Neural crest cell (in vitro differentiated cells): ENCODE results near the gene SPN. TPM values are rescaled to one million over a fixed set of nuclear protein-coding genes. Genes with fewer than 3 reads are reported as not detected.
"Not testable (repeated sequence)": the region's sequence is repeated elsewhere in the genome, so short reads cannot be mapped to it uniquely, and the experiment has no call there.

Experiments
- DNase-seq: peaks from one replicate; pipeline ENCODE4 v3.0.0; 2021; ENCODE audit warnings: low read depth, mixed read lengths, low spot score
- H3K27ac Mint-ChIP-seq: one replicate; pipeline ENCODE4 v1.8.0; 2021; ENCODE audit warnings: mild to moderate bottlenecking, mixed read lengths; ENCODE audit not compliant: unreplicated experiment
- H3K27me3 Mint-ChIP-seq: 2 replicates; pipeline ENCODE4 v1.8.0; 2021; ENCODE audit warnings: low read depth, mild to moderate bottlenecking, mixed read lengths
- H3K36me3 Mint-ChIP-seq: 2 replicates; pipeline ENCODE4 v1.8.0; 2021; ENCODE audit warnings: low read depth, mild to moderate bottlenecking, mixed read lengths
- H3K4me1 Mint-ChIP-seq: 2 replicates; pipeline ENCODE4 v1.8.0; 2021; ENCODE audit warnings: mixed read lengths
- H3K4me3 Mint-ChIP-seq: one replicate; pipeline ENCODE4 v1.8.0; 2021; ENCODE audit warnings: mild to moderate bottlenecking, mixed read lengths
- H3K9me3 Mint-ChIP-seq: 2 replicates; pipeline ENCODE4 v1.8.0; 2021; ENCODE audit warnings: mixed read lengths
- total RNA-seq: library from RNA; stranded (reverse); gene quantifications from 2 replicates; pipeline ENCODE4 v1.2.1, GENCODE V29; 2021
- TF ChIP-seq, protein P1 (sequence below): fragments of 200-600 bp; sonication (generic); conservative IDR thresholded peaks from 2 replicates; pipeline ENCODE4 v1.5.0; 2021; ENCODE audit warnings: antibody characterized with exemption, mild to moderate bottlenecking

SPN gene
- total RNA-seq, 1 donor from 2014 or later = 0.16 TPM

DNA sequence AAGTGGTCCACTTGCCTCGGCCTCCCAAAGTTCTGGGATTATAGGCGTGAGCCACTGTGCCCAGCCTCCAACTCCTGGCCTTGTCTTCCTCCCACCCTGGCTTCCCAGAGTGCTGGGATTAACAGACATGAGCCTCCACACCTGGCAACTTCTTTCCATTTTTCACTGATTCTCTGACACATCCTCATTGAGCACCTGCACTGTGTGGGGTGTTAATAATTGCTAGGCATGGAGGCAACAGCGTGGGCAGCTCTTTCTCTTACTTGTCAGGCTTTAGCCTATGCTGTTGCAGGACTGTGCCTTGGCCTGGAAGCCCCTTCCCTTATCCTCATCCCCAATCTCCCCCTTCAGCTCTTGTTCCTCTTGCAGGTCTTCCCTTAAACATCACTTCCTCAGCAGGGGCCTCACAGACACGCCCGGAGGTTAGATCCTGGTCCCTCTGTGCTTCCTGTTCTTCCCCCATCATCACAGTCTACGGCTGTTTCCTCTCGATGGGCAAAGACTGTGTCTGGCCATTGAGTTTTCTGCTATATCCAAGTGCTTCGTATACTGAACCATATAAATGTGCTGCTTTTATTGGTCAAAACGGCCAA is 23.8 kb downstream of the SPN start:
- Mint-ChIP-seq H3K27me3 (no peaks in the 10 kb centered on the region), H3K27ac (peak overlapping the region; percentile 43), H3K4me1 (peaks cover 18% of the 10 kb centered on the region), H3K36me3 (peaks cover 21% of the 10 kb centered on the region), H3K4me3 (no peak overlapping the region), H3K9me3 (no peaks in the 10 kb centered on the region)
- DNase-seq = no peak
- TF ChIP-seq, protein P1, sequence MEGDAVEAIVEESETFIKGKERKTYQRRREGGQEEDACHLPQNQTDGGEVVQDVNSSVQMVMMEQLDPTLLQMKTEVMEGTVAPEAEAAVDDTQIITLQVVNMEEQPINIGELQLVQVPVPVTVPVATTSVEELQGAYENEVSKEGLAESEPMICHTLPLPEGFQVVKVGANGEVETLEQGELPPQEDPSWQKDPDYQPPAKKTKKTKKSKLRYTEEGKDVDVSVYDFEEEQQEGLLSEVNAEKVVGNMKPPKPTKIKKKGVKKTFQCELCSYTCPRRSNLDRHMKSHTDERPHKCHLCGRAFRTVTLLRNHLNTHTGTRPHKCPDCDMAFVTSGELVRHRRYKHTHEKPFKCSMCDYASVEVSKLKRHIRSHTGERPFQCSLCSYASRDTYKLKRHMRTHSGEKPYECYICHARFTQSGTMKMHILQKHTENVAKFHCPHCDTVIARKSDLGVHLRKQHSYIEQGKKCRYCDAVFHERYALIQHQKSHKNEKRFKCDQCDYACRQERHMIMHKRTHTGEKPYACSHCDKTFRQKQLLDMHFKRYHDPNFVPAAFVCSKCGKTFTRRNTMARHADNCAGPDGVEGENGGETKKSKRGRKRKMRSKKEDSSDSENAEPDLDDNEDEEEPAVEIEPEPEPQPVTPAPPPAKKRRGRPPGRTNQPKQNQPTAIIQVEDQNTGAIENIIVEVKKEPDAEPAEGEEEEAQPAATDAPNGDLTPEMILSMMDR = no peak

DNA sequence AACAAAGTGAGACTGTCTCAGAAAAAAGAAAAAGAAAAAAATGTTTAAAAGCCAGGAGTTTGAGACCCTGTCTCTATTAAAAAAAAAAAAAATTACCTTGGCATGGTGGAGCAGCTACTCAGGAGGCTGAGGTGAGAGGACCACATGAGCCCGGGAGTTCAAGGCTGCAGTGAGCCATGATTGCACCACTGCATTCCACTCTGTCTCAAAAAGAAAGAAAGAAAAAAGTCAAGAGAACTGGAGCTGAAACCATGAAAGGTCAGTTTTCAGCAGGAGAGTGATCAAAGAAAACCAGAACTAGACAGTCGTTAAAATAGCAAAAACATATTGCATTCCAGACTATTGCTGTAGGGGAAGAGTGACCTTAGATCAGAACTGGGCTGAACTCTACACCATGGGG is 24.7 kb downstream of the SPN start:
- Mint-ChIP-seq H3K27ac (no peak overlapping the region), H3K27me3 (no peaks in the 10 kb centered on the region), H3K4me3 (no peak overlapping the region), H3K4me1 (peaks cover 18% of the 10 kb centered on the region), H3K36me3 (peaks cover 21% of the 10 kb centered on the region), H3K9me3 (no peaks in the 10 kb centered on the region)
- TF ChIP-seq, protein P1 = no peak
- no peak for DNase-seq

DNA sequence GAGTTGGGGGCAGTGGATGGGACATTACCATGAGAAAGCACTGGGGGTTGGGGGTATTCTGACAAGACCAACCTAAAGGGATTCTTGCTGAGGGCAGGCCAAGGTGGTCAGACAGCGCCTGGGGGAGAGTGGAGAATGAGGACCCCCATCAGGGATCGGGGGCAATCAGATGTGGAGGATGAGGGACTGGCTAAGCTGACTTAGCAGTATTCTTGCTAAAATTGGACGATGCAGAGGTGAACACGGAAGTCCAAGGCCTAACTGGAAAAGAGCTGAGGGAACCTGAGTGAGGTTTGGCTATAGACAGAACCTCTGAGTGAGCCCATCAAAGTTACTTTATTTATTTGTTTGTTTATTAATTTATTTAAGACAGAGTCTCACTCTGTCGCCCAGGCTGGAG is 25.1 kb downstream of the SPN start:
- peaks cover 21% of the 10 kb centered on the region for H3K36me3 Mint-ChIP-seq
- no peak for DNase-seq
- no peak overlapping the region for H3K27ac Mint-ChIP-seq
- no peaks in the 10 kb centered on the region for H3K27me3 Mint-ChIP-seq
- H3K9me3 Mint-ChIP-seq = no peaks in the 10 kb centered on the region
- no peak overlapping the region for H3K4me3 Mint-ChIP-seq
- H3K4me1 Mint-ChIP-seq = peaks cover 18% of the 10 kb centered on the region
- TF ChIP-seq, protein P1 = no peak

DNA sequence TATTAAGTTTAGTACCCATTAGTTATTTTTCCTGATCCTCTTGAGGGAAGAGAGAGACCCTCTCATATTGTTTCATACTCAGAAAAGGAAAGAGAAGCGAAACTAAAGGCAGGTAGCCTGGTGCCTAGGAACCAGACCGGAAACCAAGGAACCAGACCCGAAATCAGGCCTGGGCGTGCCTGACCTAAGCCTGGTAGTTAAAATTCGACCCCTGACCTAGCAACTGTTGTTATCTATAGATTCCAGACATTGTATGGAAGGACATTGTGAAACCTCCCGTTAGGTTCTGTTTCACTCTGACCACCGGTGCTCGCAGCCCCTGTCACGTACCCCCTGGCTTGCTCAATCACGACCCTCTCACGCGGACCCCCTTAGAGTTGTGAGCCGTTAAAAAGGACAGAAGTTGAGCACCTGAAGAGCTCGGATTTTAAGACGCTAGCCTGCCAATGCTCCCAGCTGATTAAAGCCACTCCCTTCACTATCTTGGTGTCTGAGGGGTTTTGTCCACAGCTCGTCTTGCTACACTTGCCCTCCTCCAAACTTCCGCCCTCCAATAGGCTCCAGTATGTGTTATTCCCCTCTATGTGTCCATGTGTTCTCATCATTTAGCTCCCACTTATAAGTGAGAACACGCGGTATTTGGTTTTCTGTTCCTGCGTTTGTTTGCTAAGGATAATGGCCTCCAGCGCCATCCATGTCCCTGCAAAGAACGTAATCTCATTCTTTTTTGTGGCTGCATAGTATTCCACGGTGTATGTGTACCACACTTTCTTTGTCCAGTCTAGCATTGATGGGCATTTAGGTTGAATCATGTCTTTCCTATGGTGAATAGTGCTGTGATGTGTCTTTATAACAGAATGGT is 26.7 kb downstream of the SPN start:
- peaks cover 21% of the 10 kb centered on the region for H3K36me3 Mint-ChIP-seq
- not testable (repeated sequence) for DNase-seq, H3K27me3 Mint-ChIP-seq, H3K27ac Mint-ChIP-seq, H3K4me3 Mint-ChIP-seq, H3K9me3 Mint-ChIP-seq
- H3K4me1 Mint-ChIP-seq = peaks cover 18% of the 10 kb centered on the region

DNA sequence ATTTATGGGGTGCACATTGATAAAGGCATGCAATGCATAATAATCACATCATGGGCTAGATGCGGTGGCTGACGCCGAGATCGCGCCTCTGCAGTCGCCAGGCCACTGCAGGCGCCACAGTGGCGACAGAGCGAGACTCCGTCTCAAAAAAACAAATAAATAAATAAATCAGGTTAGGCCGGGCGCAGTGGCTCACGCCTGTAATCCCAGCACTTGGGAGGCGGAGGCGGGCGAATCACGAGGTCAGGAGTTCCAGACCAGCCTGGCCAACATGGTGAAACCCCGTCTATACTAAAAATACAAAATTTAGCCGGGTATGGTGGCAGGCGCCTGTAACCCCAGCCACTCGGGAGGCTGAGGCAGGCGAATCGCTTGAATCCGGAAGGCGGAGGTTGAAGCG is 29.6 kb downstream of the SPN start:
- H3K4me1 Mint-ChIP-seq, H3K27ac Mint-ChIP-seq: not testable (repeated sequence)

GRCh38 chr16:29694384-29695195 is 31.5 kb downstream of the SPN start:
- no peaks in the 10 kb centered on the region for H3K4me1 Mint-ChIP-seq
- H3K27ac Mint-ChIP-seq = no peak overlapping the region
- no peaks in the 10 kb centered on the region for H3K9me3 Mint-ChIP-seq
- no peak overlapping the region for H3K4me3 Mint-ChIP-seq
- no peaks in the 10 kb centered on the region for H3K27me3 Mint-ChIP-seq
- TF ChIP-seq, protein P1 = no peak
- no peak for DNase-seq
- peaks cover 30% of the 10 kb centered on the region for H3K36me3 Mint-ChIP-seq

More for the DNA sequence above, 29.6 kb downstream of the SPN start:
- DNase-seq, H3K27me3 Mint-ChIP-seq, H3K9me3 Mint-ChIP-seq, H3K4me3 Mint-ChIP-seq: not testable (repeated sequence)
- H3K36me3 Mint-ChIP-seq = peaks cover 20% of the 10 kb centered on the region

GRCh38 chr16:29695675-29696074 is 32.6 kb downstream of the SPN start:
- H3K27me3 Mint-ChIP-seq, H3K27ac Mint-ChIP-seq, H3K9me3 Mint-ChIP-seq, H3K4me1 Mint-ChIP-seq, DNase-seq, H3K4me3 Mint-ChIP-seq: not testable (repeated sequence)
- H3K36me3 Mint-ChIP-seq = peaks cover 20% of the 10 kb centered on the region
